Neural cell (in vitro differentiated cells): ENCODE data around the gene IGF2BP2. TPM values are rescaled to one million over a fixed set of nuclear protein-coding genes. Genes with fewer than 3 reads are reported as not detected.

Experiments used
- H2AFZ ChIP-seq: fragments of 200-600, 300-800 bp; sonication (generic), shearing (Covaris generic); 2 replicates; pipeline ENCODE4 v1.6.0; 2014; ENCODE audit warnings: low read depth, mild to moderate bottlenecking, antibody characterized with exemption, low read length, moderate library complexity
- H3F3A ChIP-seq: fragments of 200-600 bp; shearing (Covaris generic); 2 replicates; pipeline ENCODE4 v1.6.1; 2016; ENCODE audit warnings: mild to moderate bottlenecking, moderate library complexity, mixed read lengths, antibody characterized with exemption, low read length; ENCODE audit not compliant: insufficient read depth, poor library complexity, severe bottlenecking
- H3K27ac ChIP-seq: fragments of 200-600, 300-800 bp; sonication (generic), shearing (Covaris generic); 2 replicates; pipeline ENCODE4 v1.5.1; 2014; ENCODE audit warnings: mild to moderate bottlenecking, low read length, moderate library complexity
- H3K27me3 ChIP-seq: fragments of 300-800, 200-600 bp; sonication (generic), shearing (Covaris generic); 2 replicates; pipeline ENCODE4 v1.6.0; 2014; ENCODE audit warnings: mild to moderate bottlenecking, low read depth, low read length, moderate library complexity; ENCODE audit not compliant: insufficient read depth
- H3K36me3 ChIP-seq: fragments of 300-800, 200-600 bp; sonication (generic), shearing (Covaris generic); 2 replicates; pipeline ENCODE4 v1.5.1; 2014; ENCODE audit warnings: mild to moderate bottlenecking, antibody characterized with exemption, low read length, moderate library complexity; ENCODE audit not compliant: insufficient read depth
- H3K4me2 ChIP-seq: fragments of 300-800, 200-600 bp; sonication (generic), shearing (Covaris generic); 2 replicates; pipeline ENCODE4 v1.6.0; 2014; ENCODE audit warnings: mild to moderate bottlenecking, low read length
- H3K4me3 ChIP-seq: fragments of 300-800, 200-600 bp; sonication (generic), shearing (Covaris generic); 2 replicates; pipeline ENCODE4 v1.5.1; 2014; ENCODE audit warnings: mild to moderate bottlenecking, low read length, moderate library complexity
- H3K79me2 ChIP-seq: fragments of 200-600 bp; shearing (Covaris generic); replicated peaks from 2 replicates; pipeline ENCODE4 v1.6.0; 2014; ENCODE audit warnings: mild to moderate bottlenecking, low read length, moderate library complexity; ENCODE audit not compliant: insufficient read depth
- H3K9ac ChIP-seq: fragments of 300-800, 200-600 bp; sonication (generic), shearing (Covaris generic); 2 replicates; pipeline ENCODE4 v1.6.1; 2016; ENCODE audit warnings: mild to moderate bottlenecking, low read length, mixed read lengths
- H3K9me2 ChIP-seq: fragments of 200-600 bp; shearing (Covaris generic); 2 replicates; pipeline ENCODE4 v1.6.1; 2016; ENCODE audit warnings: mild to moderate bottlenecking, low read length, mixed read lengths; ENCODE audit not compliant: insufficient read depth
- H3K9me3 ChIP-seq: fragments of 200-600, 300-800 bp; sonication (generic), shearing (Covaris generic); 2 replicates; pipeline ENCODE4 v1.6.1; 2016; ENCODE audit warnings: mild to moderate bottlenecking, mixed run types, low read length, moderate library complexity, mixed read lengths
- H4K20me1 ChIP-seq: fragments of 200-600 bp; shearing (Covaris generic); 2 replicates; pipeline ENCODE4 v1.6.1; 2016; ENCODE audit warnings: mild to moderate bottlenecking, mixed run types; ENCODE audit not compliant: insufficient read depth
- EP300 ChIP-seq: fragments of 450-650 bp; conservative IDR thresholded peaks from 2 replicates; pipeline ENCODE4 v1.6.1; 2014; ENCODE audit warnings: antibody characterized with exemption, mild to moderate bottlenecking, moderate library complexity; ENCODE audit not compliant: poor library complexity, severe bottlenecking
- EZH2 ChIP-seq: fragments of 200-600, 300-800 bp; shearing (Covaris generic), sonication (generic); IDR thresholded peaks from 2 replicates; pipeline ENCODE4 v1.6.1; 2014; ENCODE audit warnings: antibody characterized with exemption, low read length, borderline replicate concordance, mild to moderate bottlenecking; ENCODE audit not compliant: insufficient read depth, poor library complexity, severe bottlenecking
- MXI1 ChIP-seq: fragments of 450-650 bp; conservative IDR thresholded peaks from 2 replicates; pipeline ENCODE4 v1.6.1; 2014; ENCODE audit warnings: antibody characterized with exemption, mild to moderate bottlenecking; ENCODE audit not compliant: poor library complexity, severe bottlenecking
- POLR2AphosphoS5 ChIP-seq: IDR thresholded peaks from 2 replicates; pipeline ENCODE4 v1.6.1; 2012
- RAD21 ChIP-seq: fragments of 450-650 bp; conservative IDR thresholded peaks from 2 replicates; pipeline ENCODE4 v1.6.1; 2014; ENCODE audit warnings: antibody characterized with exemption, mild to moderate bottlenecking, moderate library complexity
- REST ChIP-seq: IDR thresholded peaks from 2 replicates; pipeline ENCODE4 v1.6.1; 2012; ENCODE audit warnings: borderline replicate concordance
- SMC3 ChIP-seq: fragments of 450-650 bp; conservative IDR thresholded peaks from 2 replicates; pipeline ENCODE4 v1.6.1; 2014; ENCODE audit warnings: antibody characterized with exemption, mild to moderate bottlenecking, moderate library complexity; ENCODE audit not compliant: poor library complexity
- TAF1 ChIP-seq: IDR thresholded peaks from 2 replicates; pipeline ENCODE4 v1.6.1; 2012; ENCODE audit warnings: low read depth
- polyA plus RNA-seq: library from polyadenylated mRNA; depleted of rRNA; stranded (reverse); fragments of >200 nt; gene quantifications from 2 replicates; pipeline ENCODE4 v1.2.3, GENCODE V29; 2014
- TF ChIP-seq, protein P1 (sequence below): fragments of 450-650 bp; IDR thresholded peaks from 2 replicates; pipeline ENCODE4 v1.5.1; 2014; ENCODE audit warnings: antibody characterized with exemption, mild to moderate bottlenecking, moderate library complexity; ENCODE audit not compliant: poor library complexity, severe bottlenecking

IGF2BP2 gene
- polyA plus RNA-seq, 1 donor from 2014 or later = 46.6 TPM

GRCh38 chr3:185727873-185728272 lies 97.0 kb downstream of the IGF2BP2 start:
- TF ChIP-seq SMC3 (no peak), REST (no peak)
- no peaks in the 10 kb centered on the region for H3K9me3 ChIP-seq
- no peak overlapping the region for H3K4me2 ChIP-seq
- H4K20me1 ChIP-seq = peaks cover 15% of the 10 kb centered on the region
- no peak overlapping the region for H2AFZ ChIP-seq
- H3K36me3 ChIP-seq = no peaks in the 10 kb centered on the region
- H3K27me3 ChIP-seq = no peaks in the 10 kb centered on the region
- H3K9me2 ChIP-seq = no peaks in the 10 kb centered on the region
- H3K79me2 ChIP-seq = peaks cover 87% of the 10 kb centered on the region
- no peak overlapping the region for H3K4me3 ChIP-seq
- no peak overlapping the region for H3K27ac ChIP-seq
- no peaks in the 10 kb centered on the region for H3F3A ChIP-seq
- no peak overlapping the region for H3K9ac ChIP-seq

DNA sequence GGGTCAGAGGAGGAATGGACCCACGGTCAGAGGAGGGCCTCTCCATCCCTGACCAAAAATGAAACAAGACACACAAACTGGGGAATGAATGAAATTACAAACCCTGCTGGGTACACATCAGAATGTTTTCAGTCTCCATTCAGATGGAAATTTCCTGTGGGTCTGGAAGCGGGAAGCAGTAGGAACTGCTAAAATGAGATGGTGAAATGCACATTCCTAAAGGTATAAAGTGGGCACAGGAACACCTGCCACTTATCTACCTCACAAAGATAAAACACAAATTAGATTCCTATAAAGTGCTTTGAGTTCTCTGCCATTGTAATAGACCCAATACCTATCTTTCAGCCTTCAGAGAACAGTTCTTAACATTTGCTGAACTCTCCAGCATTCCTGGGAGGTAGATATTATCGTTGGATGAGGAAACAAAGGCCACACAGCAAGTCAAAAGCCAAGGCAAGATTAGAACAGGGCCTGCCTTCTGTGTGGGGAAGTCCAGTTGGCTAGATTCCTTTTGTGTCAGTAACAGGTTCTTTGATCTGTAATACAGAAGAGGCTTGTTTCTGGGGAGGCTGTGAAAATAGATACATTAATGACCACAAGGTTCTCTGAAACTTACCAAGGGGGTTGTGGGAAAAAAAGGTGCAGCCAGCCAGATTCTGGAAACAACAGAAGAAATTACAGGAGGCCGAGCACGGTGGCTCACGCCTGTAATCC lies 98.4 kb downstream of the IGF2BP2 start:
- Histone ChIP-seq H3F3A (no peaks in the 10 kb centered on the region), H3K4me2 (no peak overlapping the region), H3K36me3 (no peaks in the 10 kb centered on the region), H3K27me3 (no peaks in the 10 kb centered on the region), H3K4me3 (no peak overlapping the region), H3K9me2 (no peaks in the 10 kb centered on the region), H2AFZ (no peak overlapping the region), H4K20me1 (peaks cover 25% of the 10 kb centered on the region), H3K27ac (no peak overlapping the region), H3K9me3 (no peaks in the 10 kb centered on the region), H3K9ac (no peak overlapping the region), H3K79me2 (peaks cover 92% of the 10 kb centered on the region)
- TF ChIP-seq EZH2 (no peak), SMC3 (no peak), RAD21 (no peak), TAF1 (no peak), MXI1 (no peak)
- TF ChIP-seq, protein P1, sequence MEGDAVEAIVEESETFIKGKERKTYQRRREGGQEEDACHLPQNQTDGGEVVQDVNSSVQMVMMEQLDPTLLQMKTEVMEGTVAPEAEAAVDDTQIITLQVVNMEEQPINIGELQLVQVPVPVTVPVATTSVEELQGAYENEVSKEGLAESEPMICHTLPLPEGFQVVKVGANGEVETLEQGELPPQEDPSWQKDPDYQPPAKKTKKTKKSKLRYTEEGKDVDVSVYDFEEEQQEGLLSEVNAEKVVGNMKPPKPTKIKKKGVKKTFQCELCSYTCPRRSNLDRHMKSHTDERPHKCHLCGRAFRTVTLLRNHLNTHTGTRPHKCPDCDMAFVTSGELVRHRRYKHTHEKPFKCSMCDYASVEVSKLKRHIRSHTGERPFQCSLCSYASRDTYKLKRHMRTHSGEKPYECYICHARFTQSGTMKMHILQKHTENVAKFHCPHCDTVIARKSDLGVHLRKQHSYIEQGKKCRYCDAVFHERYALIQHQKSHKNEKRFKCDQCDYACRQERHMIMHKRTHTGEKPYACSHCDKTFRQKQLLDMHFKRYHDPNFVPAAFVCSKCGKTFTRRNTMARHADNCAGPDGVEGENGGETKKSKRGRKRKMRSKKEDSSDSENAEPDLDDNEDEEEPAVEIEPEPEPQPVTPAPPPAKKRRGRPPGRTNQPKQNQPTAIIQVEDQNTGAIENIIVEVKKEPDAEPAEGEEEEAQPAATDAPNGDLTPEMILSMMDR = no peak

DNA sequence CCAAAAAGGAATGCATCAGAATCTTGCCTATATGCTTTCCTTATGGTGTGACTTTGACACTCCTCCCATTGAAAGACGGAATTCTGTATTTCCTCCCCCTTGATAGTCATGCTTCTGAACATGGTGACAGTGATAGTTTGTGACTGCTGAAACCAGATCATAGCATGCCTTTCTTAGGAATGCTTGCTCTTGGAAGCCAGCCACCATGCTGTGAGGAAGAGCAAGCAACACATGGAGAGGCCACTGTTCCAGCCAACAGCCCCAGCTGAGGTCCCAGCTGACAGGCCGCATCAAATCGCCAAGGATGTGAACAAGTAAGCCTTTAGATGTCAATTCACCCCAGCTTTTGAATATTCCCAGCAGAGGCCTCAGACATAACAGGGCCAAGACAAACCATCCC lies 100.1 kb downstream of the IGF2BP2 start:
- H3K9ac ChIP-seq = no peak overlapping the region
- no peak overlapping the region for H3K27ac ChIP-seq
- H3K4me2 ChIP-seq = no peak overlapping the region
- H2AFZ ChIP-seq = no peak overlapping the region
- peaks cover 89% of the 10 kb centered on the region for H3K79me2 ChIP-seq
- no peak overlapping the region for H3K4me3 ChIP-seq
- H3K36me3 ChIP-seq = no peaks in the 10 kb centered on the region
- no peaks in the 10 kb centered on the region for H3F3A ChIP-seq
- no peaks in the 10 kb centered on the region for H3K9me3 ChIP-seq
- H4K20me1 ChIP-seq = peaks cover 26% of the 10 kb centered on the region
- H3K27me3 ChIP-seq = no peaks in the 10 kb centered on the region
- TF ChIP-seq REST (no peak), EP300 (no peak), EZH2 (no peak), TAF1 (no peak), MXI1 (no peak), SMC3 (no peak), POLR2AphosphoS5 (no peak), RAD21 (no peak)
- TF ChIP-seq, protein P1 = no peak
- no peaks in the 10 kb centered on the region for H3K9me2 ChIP-seq
